ENCODE measurements around the gene OGFR. TPM values are rescaled to one million over a fixed set of nuclear protein-coding genes. Genes with fewer than 3 reads are reported as not detected.
A peak's percentile ranks its signal among the peaks of the same experiment; 100 is the strongest.

Gene OGFR
- total RNA-seq, 1 donor from 2014 or later, result 23.0 TPM

DNA sequence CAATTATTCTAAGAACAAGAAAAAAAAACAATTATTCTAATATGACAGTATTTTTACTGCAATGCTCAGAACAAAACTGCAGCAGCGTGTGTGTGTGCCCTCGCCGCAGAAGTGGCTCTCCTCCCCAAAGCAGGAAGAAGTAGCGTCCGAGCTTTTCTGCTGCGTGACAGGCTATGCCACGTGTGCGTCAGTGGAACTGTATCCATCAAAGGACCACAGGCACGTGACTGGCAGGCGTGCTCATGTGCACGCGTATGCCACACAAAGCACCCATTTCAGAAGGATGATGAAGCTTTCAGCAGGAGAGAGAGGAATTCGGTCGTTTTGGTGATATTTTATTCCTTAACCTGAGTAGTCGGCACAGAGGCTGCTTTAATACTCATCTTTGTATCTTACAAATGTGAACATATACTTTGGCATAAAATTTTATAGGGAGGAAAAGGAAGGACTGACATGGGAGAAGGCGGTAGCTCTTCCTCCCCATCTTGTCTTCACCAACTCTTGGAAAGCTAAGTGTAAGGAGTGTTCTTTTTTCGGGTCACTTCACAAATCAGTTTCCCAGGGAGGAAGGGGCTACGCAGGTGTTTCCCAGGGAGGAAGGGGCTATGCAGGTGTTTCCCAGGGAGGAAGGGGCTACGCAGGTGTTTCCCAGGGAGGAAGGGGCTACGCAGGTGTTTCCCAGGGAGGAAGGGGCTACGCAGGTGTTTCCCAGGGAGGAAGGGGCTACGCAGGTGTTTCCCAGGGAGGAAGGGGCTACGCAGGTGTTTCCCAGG lies 53.6 kb downstream of the OGFR start:
- DNase-seq (ENCODE audit: low read depth in 2 of 2), result no peak

DNA sequence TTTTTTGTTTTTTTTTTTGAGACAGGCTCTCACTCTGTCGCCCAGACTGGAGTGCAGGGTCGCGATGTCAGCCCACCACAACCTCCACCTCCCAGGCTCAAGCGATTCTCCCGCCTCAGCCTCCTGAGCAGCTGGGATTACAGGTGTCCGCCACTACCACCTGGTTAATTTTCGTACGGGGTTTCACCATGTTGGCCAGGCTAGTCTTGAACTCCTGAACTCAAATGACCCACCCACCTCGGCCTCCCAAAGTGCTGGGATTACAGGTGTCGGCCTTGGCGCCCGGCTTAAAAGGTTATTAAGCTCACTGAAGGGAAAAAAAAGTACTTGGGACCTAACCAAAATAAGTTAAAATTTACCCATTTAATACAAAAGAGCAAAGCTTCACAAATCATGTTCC lies 55.1 kb downstream of the OGFR start:
- DNase-seq (ENCODE audit: low read depth in 2 of 2), result no peak

DNA sequence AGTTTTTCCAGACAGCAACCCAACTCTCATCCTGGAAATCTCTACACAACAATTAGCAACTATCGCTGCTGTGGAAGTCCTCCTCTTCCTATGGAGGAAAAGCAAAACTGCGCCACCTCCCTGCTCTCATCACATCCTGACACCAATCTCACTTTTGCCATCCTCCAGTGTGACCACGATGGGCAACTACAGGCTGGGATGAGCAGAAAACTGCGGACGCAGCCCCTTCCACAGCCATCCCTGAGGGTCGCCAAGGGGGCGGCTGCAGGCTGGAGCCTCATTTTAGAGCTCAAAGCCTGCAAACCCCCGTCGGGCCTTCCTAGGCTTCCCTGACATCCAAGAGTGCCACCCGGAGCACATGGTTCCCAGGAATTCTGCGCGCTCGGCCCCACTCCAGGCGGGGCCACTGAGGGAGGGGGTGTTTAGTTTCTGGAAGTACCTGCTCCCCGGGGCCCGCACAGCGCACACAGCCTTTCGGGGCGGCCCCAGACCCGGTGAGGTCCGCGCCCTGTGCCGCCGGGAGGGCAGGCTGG lies 55.8 kb downstream of the OGFR start:
- DNase-seq (ENCODE audit: low read depth in 2 of 2), result peak; percentile 62 to 84

GRCh38 chr20:62860924-62861691 lies 56.5 kb downstream of the OGFR start:
- peak; percentile 43 for DNase-seq (ENCODE audit: low read depth in 2 of 2)

DNA sequence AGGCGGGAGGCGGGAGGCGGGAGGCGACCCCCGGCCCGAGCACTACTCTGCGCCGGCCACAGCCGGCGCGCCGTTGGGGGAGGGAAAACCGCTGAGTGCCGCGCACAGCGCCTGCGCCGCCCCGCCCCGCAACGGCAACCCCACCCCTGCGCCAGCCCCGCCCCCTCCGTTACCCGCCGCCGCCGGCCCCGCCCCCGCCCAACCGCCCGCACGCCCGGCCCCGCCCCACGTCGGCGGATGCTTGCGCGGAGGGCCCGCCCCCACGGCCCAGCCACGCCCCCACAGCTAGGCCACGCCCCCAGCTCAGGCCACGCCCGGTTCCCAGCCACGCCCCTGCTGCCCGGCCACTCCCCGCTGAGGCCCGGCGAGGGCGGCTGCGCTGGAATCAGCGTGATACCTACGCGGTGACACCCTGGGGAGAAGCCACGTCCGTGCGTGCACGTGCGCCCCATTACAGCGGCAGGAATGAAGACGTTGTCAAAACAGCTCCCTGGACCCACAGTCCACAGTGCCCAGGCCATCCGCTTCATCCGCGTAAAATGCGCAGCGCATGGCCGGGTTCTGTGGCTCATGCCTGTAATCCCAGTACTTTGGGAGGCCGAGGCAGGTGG lies 57.2 kb downstream of the OGFR start, which contains the start of gene TCFL5:
Gene TCFL5, minus strand, starts transcription at position 97 of the 611 bp plus-strand sequence. CDS start 152 bp downstream, outside the sequence.
- DNase-seq (ENCODE audit: low read depth in 2 of 2), result peak; percentile 90 to 95

Other genes starting within 250 kb of the OGFR start
- 0.60 and 0.65 TPM in 2 replicates for gene SLCO4A1, start 162.3 kb upstream of the OGFR start, total RNA-seq
- gene NTSR1, start 96.0 kb upstream of the OGFR start, total RNA-seq, result under 0.01 and 0.22 TPM in 2 replicates
- 12.4 and 12.7 TPM in 2 replicates for gene MRGBP, start 8.4 kb upstream of the OGFR start, total RNA-seq
- gene COL9A3, start 12.2 kb downstream of the OGFR start, total RNA-seq, result 0.44 and 0.99 TPM in 2 replicates
- gene TCFL5, start 57.0 kb downstream of the OGFR start, total RNA-seq, result 7.2 and 11.7 TPM in 2 replicates
- gene DIDO1, start 121.7 kb downstream of the OGFR start, total RNA-seq, result 17.2 and 24.8 TPM in 2 replicates
- 30.7 and 33.7 TPM in 2 replicates for gene GID8, start 133.3 kb downstream of the OGFR start, total RNA-seq
- gene SLC17A9, start 147.9 kb downstream of the OGFR start, total RNA-seq, result 3.2 and 3.9 TPM in 2 replicates
- not detected in 2 replicates for gene BHLHE23, start 202.1 kb downstream of the OGFR start, total RNA-seq